NCI-H2227 (cell line): ENCODE data around the gene CNOT3.
"Not testable (repeated sequence)": the region's sequence is repeated elsewhere in the genome, so short reads cannot be mapped to it uniquely, and the experiment has no call there.

Experiments used
- DNase-seq: peaks from one replicate; lab custom pipeline; 2025; ENCODE audit not compliant: unreplicated experiment; lab: John Stamatoyannopoulos, UW

The CNOT3 gene

DNA sequence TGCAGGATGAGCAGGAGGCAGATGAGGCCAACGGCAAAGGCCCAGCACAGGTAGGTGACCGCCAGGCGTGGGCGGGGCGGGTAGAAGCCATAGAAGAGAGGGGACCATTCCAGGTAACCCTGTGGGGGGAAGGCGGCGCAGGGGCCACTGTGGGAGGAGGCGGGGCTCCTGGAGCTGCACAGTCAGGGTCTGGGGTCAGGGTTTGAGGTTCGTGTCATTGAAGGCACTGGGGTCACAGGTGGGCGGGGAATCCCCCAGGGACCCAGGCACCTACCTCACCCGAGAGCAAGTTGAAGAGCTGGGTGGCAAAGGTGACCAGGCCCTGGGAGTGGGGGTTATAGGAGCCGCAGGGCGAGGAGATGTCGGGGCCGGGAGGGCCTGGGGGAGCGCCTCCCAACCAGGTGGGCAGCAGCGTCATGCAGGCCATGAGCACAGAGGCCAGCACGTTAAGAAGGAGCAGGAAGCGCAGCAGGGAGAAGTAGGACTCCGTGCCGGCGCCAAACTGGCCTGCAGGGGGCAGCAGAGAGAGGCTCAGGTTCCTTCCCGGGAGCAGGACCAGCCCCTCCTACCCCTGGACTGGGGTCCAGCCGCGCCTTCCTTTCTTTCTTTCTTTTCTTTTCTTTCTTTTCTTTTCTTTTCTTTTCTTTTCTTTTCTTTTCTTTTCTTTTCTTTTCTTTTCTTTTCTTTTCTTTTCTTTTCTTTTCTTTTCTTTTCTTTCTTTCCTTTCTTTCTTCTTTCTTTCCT is 30.8 kb downstream of the CNOT3 start:
- DNase-seq: peak; percentile 98

- no peak for DNase-seq
Observed at GRCh38 chr19:54169149-54169740, 31.7 kb downstream of the CNOT3 start.

DNA sequence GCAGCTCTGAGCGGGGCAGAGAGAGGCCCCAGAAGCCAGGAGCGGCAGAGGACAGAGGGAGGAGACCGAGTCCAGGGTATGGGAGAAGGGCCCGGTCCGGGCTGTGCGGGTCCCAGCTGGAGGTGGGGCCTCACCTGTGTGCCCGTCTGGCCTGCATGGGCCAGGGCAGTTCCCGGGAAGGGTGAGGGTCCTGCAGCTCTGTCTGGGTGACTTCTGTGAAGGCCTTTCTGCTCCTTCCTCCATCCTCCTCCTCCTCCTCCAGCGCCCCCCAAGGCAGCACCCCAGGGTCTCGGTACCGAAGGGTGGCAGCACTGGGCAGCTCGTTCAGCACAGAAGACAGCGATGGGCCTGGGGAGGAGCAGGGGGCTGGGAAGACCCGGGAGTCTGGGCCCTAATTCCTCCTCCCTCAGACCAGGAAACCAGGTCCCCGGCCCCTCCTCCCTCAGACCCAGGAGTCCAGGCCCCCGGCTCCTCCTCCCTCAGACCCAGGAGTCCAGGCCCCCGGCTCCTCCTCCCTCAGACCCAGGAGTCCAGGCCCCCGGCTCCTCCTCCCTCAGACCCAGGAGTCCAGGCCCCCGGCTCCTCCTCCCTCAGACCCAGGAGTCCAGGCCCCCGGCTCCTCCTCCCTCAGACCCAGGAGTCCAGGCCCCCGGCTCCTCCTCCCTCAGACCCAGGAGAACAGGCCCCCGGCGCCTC is 34.3 kb downstream of the CNOT3 start:
- not testable (repeated sequence) for DNase-seq

GRCh38 chr19:54172471-54173358 is 35.2 kb downstream of the CNOT3 start, which contains the start of gene TMC4:
TMC4 (minus strand) TSS chr19:54173160; CDS start chr19:54173117, 43 bp downstream.
- DNase-seq: no peak

- DNase-seq: no peak
Observed at GRCh38 chr19:54173359-54173699, 35.8 kb downstream of the CNOT3 start.

GRCh38 chr19:54173951-54174834 is 36.6 kb downstream of the CNOT3 start:
- no peak for DNase-seq

DNA sequence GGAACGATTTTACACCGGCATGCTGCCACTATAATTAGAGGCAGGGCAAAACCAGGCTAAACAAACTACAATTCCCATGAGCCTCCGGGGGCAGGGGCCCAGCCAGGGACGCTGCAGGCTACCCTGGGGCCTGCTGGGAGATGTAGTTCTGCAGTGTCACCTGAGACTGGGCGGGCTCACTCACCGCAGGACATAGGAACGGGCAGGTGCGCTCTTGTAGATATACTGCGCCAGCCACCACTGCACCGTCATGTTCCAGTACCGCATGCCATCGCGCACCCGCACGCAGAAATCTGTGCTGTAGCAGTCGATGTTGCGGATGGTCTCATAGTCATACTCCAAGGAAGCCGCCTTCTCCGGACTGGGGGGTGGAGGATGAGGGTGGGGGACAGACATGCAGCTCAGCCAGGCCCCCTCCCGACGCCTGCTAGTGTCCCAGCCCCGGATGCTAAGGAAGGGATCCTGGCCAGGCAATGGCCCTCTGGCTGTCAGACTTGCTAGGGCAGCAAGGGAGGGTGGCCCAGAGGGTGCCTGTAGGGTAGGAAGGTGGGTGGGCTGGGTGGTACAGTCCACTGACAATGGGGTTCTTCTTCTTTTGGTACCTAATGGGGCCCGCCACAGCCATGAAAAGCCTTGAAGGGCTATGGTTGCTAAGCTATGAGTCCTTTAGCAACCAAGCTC is 41.2 kb downstream of the CNOT3 start:
- DNase-seq: peak; percentile 85

DNA sequence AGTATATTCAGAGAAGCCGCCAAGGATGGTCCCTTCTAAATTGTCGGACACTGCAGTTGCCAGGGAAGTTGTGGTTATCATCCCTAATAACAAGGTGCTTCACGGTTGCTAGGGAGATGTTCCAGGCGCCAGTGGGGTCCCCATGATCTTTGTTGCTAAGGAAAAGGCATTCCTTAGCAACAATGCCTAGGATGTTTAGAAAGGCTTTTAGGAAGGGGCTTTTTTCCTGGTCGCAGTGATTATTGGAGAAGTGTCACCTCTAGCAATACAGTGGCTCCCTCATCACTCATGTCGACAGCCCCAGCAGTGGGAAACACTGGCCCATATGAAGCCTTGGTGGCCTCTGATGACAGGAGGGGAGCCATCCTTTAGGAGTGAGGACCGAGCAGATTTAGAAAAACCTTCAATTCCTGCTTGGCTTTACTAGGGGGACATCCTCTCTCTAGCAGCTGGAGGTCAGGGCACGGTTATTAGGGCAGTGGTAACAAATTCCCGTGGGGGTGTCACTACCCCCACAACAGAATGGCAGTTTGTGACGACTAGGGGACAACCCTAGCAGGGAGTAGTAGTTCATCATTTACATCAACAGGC is 41.8 kb downstream of the CNOT3 start:
- DNase-seq: peak; percentile 82

GRCh38 chr19:54179921-54180461 is 42.4 kb downstream of the CNOT3 start:
- peak; percentile 100 for DNase-seq

DNA sequence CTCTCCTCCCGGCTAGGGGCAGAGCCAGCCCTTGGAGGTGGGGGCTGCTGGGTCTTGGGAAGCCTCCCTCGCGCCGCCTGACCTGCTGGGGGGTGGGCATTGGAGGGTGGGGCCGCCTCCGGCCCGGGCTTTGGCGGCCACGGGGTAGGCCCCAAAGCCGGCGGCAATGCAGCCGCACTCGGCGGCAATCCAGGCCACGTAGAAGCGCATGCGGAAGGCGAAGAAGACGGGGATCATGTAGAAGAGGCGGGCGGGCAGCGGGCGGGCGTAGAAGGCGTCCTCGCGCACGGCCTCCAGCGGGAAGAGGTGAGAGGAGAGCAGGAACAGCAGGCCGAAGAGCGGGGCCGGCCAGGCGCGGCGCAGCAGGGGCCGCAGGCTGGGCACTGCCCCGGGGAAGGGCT is 43.1 kb downstream of the CNOT3 start:
- peak; percentile 77 for DNase-seq

DNA sequence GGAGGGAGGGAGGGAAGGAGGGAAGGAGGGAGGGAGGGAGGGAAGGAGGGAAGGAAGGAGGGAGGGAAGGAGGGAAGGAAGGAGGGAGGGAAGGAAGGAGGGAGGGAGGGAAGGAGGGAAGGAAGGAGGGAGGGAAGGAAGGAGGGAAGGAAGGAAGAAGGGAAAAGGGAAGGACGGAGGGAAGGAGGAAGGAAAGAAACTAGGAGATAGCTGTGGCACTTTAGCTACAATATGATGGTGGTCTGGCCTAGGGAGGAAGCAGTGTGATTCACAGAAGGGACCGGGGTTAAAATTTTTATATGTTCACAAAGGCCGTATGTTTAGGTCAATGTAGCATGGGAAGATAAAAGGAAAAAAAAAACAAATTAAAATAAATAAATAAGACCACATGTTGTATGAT is 44.3 kb downstream of the CNOT3 start:
- DNase-seq: not testable (repeated sequence)

GRCh38 chr19:54183431-54183830 is 45.9 kb downstream of the CNOT3 start:
- no peak for DNase-seq

DNA sequence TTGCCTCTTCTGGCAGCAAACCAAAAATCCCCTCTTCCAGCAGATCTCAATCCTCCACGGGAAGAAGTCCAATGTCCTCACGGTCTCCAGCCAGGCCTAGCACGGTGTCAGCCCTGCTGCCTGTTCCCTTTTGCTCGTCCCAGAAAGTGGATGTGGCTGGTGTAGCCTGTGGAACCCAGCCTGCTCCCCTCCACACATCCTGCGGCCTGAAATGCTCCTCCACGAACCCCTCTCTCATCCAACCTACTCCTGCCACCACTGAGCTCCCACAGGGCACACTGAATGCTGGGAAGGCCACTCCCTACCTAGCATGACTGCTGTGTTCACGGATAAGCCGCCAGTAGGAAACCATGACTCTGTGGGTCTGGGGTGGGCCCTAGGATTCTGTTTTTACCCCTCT is 48.8 kb downstream of the CNOT3 start:
- no peak for DNase-seq

GRCh38 chr19:54186934-54187381 is 49.4 kb downstream of the CNOT3 start:
- no peak for DNase-seq

DNA sequence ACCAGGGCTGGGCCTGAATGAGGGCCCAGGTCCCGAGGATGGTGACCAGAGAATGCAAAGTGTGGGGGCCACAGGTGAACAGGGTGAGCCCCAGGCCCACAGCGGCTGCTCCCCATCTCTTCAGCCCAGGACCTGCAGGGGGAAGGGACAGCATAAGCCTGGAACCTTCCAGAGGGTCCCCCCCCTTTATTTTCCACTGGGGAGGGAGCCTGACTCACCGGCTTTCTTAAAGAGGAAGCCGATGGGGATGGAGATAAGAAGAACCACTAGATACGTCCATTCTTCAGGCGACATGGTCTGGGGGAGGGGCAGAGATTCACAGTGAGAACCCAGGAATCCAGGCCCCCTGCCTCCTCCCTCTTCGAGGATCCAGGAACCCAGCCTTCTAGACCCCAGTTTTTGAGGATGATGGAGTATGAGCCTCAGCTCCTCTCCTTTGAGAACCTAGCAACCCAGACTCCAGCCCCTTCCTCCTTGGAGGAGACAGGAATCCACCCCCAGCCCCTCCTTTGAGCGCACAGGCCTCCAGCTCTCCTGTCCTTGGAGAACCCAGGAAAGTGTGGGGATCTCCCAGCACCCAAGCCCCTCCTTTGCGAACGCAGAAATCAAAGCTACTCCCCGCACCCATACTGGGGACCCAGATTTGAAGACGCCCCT is 50.8 kb downstream of the CNOT3 start:
- peak; percentile 79 for DNase-seq

GRCh38 chr19:54189145-54189734 is 51.7 kb downstream of the CNOT3 start, which contains the start of gene MBOAT7:
MBOAT7 (minus strand) TSS chr19:54189580; CDS start chr19:54188508, 1,072 bp downstream.
- DNase-seq: no peak

GRCh38 chr19:54189735-54190502 is 52.4 kb downstream of the CNOT3 start:
- DNase-seq: peak; percentile 100
